HG03469 (cell line): ENCODE measurements around the gene MEX3A.
"Not testable (repeated sequence)": the region's sequence is repeated elsewhere in the genome, so short reads cannot be mapped to it uniquely, and the experiment has no call there.

Experiments
- ATAC-seq: cut with Tn5 transposase; IDR thresholded peaks from one replicate; pipeline ENCODE4 v1.9.1; 2021; ENCODE audit warnings: mild to moderate bottlenecking, moderate library complexity, moderate number of reproducible peaks; ENCODE audit not compliant: unreplicated experiment

The MEX3A gene

DNA sequence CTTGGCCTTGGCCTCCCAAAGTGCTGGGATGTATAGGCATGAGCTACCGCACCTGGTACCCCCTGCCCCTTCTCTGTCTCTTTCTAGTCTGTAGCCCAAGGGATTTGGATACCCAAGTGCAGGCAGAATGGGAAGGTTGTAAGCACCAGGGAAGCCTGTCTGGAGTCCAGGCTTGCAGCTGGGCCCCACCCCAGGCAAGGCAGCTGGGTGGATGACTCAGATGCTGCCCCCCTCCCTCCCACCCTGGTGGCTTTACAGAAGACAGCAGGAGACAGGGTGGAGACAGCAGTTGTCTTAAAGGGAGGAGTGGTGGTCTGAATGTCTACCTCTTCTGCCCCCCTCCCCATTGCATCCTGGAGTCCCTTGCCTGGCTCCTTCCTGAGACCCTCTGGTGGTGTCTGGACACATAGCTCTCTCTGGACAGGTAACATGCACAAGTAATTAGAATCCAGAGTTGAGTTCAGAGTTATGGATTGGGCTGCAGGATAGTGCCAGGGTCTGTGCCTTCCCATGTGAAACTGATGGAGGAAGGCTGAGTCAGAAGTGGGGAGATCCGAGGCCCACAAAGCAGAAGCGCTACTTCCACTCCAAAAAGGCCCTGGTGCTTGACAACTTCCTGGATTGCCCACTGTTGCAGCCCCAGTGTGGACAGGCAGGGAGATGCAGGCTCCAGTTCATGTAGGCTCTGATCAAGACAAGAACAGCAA is 37.4 kb upstream of the MEX3A start:
- no peak for ATAC-seq

GRCh38 chr1:156118177-156118868 is 36.1 kb upstream of the MEX3A start:
- ATAC-seq, result no peak

DNA sequence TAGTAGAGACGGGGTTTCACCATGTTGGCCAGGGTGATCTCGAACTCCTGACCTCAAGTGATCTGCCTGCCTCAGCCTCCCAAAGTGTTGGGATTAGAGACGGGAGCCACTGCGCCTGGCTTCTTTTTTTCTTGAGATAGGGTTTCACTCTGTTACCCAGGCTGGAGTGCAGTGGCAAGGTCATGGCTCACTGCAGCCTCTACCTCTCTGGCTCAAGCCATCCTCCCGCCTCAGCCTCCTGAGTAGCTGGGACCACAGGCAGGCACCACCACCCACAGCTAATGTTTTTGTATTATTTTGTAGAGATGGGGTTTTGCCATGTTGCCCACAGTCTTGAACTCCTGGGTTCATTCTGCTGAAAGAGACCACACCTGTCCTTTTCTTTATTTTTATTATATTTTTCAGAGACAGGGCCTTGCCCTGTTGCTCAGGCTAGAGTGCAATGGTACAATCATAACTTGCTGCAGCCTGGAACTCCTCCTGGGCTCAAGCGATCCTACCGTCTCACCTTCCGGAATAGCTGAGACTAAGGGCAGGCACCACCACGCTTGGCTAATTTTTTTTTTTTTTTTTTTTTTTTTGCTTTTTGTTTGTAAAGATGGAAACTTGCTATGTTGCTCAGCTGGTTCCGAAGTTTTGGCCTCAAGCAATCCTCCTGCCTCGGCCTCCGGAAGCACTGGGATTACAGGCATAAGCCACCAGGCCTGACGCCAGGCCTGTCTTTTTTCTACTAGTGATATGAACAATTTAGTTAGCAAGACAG is 35.3 kb upstream of the MEX3A start:
- ATAC-seq, result no peak

DNA sequence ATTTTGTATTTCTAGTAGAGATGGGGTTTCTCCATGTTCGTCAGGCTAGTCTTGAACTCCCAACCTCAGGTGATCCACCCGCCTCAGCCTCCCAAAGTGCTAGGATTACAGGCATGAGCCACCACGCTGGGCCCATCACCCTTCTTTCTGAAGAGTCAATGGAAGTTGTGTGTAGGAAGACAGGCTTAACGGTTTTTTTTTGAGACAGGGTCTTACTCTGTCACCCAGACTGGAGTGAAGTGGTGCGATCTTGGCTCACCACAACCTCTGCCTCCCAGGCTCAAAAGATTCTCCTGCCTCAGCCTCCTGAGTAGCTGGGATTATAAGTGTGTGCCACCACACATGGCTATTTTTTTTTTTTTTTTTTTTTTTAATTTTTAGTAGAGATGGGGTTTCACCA is 34.5 kb upstream of the MEX3A start:
- not testable (repeated sequence) for ATAC-seq

DNA sequence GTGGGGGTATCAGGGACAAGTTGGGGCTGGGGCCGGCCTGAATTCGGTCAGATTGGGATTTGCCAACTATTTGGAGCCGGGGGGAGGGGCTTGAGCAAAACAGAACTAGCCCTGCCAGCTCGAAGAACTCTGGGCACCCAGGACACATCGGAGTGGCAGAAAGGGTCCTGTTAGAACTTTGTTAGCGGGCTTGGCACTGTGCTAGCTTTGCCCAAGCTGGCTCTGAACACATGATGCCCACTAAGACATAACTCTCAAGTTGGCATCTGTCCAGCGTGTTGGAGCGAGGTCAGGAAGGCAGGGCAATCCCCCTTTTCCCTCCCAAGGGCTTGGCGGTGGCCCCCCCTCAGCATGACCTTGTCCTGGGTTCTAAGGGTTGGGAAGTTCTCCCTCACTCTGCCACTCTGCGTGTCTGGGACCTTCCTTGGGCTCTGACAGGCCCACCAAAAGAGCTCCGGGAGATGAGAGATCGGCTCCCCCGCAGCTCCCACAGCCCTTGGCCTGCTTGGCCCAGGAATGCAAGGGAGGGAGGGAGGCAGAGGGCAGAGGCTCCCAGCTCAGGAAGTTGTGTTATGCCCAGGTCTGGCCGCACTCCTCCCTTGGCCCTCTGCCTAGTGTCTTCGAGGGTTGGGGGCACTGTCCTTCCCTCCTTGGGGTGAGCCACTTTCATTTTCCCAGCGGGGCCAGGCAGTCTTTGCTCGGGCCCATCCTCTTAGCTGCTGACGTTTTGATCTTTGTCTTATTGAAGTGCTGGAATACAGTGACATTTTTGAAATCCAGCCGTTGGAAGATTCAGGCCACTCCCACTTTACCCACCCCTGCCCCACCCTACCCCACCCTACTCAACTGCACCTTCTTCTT is 33.5 kb upstream of the MEX3A start:
- no peak for ATAC-seq

DNA sequence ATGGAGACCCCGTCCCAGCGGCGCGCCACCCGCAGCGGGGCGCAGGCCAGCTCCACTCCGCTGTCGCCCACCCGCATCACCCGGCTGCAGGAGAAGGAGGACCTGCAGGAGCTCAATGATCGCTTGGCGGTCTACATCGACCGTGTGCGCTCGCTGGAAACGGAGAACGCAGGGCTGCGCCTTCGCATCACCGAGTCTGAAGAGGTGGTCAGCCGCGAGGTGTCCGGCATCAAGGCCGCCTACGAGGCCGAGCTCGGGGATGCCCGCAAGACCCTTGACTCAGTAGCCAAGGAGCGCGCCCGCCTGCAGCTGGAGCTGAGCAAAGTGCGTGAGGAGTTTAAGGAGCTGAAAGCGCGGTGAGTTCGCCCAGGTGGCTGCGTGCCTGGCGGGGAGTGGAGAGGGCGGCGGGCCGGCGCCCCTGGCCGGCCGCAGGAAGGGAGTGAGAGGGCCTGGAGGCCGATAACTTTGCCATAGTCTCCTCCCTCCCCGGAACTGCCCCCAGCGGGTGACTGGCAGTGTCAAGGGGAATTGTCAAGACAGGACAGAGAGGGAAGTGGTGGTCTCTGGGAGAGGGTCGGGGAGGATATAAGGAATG is 32.8 kb upstream of the MEX3A start:
- no peak for ATAC-seq

- ATAC-seq, result peak; percentile 47
Observed at GRCh38 chr1:156114101-156114918, 32.0 kb upstream of the MEX3A start, which contains the start of gene LMNA. Gene LMNA (plus strand): TSS chr1:156114711. CDS start chr1:156114919, 208 bp downstream.

DNA sequence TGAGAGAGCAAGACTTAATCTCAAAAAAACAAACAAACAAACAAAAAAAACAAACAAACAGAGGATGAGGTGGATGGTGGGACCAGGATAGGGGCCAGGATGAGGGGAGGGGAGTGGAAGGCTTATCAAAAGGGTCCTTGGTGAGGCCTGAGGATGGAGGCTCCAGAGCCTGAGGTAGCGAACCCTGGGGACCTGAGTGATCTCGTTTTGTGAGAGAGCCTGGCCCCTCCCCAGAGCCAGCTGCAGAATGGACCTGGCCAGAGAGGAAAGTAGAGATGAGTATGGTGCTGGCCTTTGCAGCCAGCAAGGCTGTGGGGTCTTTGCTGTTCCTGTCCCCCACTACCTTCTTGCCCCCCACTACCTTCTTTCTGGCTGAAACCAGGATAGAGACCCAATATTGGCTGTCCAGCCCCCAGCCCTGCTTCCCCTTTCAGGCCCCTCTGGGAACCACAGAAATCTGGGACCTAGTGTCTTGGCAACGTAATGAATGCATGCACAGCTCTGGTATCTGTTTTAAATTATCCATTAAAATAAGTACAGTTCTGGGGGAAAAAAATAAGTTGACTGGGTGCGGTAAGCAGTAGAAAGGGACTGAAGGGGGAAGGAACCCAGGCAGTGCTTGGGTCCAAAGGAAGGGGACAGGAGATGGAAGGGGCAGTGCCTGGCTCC is 31.2 kb upstream of the MEX3A start:
- ATAC-seq, result no peak

DNA sequence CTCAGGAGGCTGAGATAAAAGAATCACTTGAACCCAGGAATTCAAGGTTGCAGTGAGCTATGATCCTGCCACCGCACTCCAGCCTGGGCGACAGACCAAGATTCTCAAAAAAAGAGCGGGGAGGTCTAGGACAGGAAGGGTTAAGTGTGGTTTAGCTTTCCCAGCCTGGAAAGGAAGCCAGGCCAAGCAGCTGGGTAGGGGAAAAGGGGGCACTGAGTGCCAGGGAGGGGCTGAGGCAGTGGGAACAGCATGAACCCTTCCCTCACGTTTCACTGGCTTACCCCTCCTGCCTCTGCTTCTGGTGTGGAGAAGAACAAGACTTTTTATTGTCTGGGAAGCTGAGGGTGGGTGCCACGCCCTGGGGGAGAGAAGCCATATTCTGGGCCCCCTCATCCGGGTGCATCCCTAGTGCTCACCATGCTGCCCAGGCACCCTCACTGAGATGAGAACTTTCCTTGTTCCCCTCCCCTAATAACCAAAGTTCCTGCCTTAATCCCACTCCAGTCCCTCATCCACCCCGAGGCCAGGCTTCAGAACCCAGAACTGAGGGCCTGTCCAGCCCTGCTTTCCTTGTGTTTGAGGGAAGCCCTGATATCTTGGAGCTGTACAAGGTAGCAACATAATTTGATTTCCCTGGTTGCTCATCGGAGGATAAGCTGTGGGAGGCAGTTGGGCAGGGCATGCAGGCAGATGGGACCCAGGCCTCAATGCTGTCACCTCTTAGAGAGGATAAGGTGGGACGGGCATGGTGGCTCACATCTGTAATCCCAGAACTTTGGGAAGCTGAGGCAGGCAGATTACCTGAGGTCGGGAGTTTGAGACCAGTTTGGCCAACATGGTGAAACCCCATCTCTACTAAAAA is 30.2 kb upstream of the MEX3A start:
- no peak for ATAC-seq

- no peak for ATAC-seq
Observed at GRCh38 chr1:156111355-156111962, 29.2 kb upstream of the MEX3A start.

DNA sequence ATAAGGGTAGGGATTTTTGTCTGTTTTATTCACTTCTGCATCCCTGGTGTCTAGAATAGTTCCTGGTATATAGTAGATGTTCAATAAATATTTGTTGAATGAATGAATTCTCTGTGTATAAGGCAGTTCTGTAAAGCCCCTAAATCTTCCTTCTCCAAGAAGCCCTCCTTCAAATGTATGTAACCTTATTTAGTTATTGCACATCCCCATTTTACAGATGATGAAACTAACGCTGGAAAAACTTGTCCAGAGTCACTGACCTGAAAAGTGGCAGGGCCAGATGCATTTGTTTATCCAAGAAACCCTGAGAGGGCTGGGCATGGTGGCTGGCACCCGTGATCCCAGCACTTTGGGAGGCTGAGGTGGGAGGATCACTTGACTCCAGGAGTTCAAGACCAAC is 28.0 kb upstream of the MEX3A start:
- no peak for ATAC-seq

GRCh38 chr1:156108664-156109241 is 26.5 kb upstream of the MEX3A start:
- no peak for ATAC-seq

- no peak for ATAC-seq
Observed at GRCh38 chr1:156108057-156108456, 25.8 kb upstream of the MEX3A start.

DNA sequence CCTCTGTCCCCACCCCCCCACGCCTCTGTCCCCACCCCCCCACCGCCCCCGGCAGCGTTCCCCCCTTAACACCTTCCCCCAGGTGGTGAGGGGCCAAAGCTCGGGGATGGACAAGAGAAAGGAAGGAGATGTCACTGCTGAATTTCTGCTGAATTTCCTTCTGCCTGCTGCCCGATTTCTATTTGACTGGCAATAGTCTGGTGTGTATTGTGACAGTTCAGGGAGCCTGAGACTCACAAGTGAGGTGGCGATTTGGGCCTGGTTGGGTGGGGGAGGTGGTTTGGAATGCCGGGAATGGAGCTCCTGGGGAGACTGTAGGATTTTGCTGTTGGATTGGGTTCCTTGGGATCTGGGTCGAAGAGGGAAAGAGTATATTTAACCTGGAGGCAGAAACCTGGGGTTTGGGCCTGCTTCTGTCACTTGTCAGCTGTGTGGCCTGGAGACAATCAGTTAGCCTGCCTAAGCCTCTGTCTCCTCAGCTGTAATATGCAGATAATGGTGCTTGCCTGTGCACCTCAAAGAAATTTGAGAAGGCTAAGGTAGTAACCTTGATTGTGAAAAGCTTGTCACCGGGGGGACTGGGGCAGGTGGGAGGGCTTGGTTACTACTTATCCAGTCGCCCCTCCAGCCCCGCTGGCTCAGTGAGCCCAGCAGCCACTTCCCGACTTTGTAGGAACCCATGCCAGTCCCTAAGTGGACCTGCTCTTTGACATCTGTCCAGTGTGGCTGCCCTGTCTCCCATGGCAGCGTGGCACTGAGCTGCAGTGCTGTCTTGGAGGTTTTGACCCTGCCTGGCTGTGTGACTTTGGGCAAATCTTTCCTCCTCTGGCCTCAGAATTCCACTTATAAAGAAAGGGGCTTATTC is 24.6 kb upstream of the MEX3A start:
- no peak for ATAC-seq

GRCh38 chr1:156104861-156105832 is 22.9 kb upstream of the MEX3A start:
- no peak for ATAC-seq
